GM04504 (cell line): Measurements from ENCODE around the gene CD84.
"Not testable (repeated sequence)": the region's sequence is repeated elsewhere in the genome, so short reads cannot be mapped to it uniquely, and the experiment has no call there.

Source experiments
- DNase-seq: peaks from one replicate; pipeline ENCODE4 v3.0.0-alpha.2; 2012; ENCODE audit warnings: low read depth

CD84 gene

DNA sequence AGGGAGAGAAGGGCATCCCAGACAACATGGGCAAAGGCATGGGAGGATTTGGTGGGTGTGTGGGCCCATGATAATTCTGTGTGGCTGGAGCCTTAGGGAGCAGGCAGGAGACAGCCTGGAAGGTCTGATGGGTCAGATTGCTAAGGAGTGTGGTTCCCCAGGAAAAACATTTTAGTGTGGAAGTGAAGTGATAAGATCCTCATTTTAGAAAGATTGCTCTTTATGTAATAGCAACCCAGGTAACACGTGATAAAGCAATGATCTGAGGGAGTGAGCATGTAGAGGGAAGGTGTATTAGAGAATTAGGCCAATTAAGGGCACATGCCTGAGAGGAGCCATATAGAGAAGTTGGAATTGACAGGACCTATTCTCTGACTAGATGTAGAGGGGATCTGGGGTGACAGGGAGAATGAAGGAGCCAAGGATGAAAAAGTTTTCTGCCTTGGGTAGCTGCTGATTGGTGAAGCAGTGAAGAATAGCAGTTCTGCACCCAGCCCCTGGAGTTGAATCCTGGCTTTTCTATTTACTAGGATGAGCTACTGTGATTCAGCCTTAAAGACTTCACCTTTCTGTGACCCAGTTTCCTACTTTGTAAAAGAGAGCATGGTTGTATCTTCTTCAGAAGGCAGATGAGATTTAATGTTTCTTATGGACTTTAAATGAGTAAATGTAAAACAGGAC lies 37.5 kb downstream of the CD84 start:
- no peak for DNase-seq

GRCh38 chr1:160540859-160541233 lies 38.5 kb downstream of the CD84 start:
- DNase-seq, result no peak

- DNase-seq, result no peak
These were observed 39.1 kb downstream of the CD84 start for GRCh38 chr1:160539990-160540858.

GRCh38 chr1:160539684-160539989 lies 39.7 kb downstream of the CD84 start:
- no peak for DNase-seq

DNA sequence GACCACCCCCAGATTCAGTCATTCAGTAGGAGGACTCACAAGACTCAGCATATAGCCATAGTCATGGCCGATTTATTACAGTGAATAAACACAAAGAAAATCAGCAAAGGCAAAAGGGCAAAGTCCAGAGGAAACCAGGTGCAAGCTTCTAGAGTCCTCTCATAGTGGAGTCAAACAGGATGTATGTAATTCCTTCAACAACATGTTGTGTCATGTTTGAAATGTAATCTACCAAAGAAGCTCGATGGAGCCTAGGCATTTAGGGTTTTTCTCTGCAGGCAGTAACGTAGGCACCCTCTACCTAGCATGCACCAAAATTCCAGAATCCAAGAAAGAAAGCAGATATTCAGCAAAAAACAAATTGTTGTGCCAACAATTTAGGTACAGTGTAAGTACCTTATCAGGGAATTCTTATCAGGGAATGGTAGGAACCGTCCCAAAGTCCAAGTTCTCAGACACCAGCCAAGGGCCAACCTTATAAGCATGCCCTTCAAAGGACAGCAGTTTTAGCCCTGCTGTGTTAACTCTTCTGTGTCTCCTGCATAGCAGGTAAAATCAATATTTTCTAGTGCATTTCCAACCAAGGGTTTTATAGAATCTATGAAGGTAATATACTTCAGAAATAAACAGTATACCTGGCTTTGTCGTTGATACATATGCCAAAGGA lies 40.2 kb downstream of the CD84 start:
- no peak for DNase-seq

DNA sequence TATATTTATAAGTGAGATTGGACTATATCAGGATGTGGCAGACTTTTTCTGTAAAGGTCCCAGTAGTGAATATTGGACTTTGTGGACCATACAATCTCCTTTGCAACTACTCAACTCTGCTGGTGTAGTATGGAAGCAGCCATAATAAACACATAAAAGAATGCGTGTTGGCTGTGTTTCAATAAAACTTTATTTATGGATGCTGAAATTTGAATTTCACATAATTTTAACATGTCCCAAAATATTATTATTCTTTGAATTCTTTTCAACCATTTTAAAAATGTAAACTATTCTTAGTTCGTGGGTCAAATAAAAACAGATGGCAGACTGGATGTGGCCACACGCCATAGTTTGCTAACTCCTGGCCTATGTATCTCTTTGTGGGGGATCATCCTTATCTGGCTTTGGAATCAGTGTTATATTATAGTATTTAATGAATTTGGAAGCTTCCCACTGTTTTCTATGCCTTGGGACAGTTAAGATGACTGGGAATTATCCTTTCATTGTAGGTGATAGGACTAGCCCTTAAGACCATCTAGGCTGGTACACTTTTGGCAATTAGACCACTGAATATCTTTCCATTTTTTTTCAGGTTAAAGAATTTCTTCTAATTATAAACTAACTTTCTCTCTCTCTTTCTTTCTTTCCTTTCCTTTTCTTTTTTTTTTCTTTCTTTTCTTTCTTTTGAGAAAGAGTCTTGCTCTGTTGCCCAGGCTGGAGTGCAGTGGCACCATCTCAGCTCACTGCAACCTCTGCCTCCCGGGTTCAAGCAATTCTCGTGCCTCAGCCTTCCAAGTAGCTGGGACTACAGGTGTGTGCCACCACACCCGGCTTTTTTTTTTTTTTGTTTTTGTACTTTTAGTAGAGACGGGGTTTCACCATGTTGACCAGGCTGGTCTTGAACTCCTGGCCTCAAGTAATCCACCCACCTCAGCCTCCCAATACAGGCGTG lies 41.3 kb downstream of the CD84 start:
- DNase-seq, result no peak

DNA sequence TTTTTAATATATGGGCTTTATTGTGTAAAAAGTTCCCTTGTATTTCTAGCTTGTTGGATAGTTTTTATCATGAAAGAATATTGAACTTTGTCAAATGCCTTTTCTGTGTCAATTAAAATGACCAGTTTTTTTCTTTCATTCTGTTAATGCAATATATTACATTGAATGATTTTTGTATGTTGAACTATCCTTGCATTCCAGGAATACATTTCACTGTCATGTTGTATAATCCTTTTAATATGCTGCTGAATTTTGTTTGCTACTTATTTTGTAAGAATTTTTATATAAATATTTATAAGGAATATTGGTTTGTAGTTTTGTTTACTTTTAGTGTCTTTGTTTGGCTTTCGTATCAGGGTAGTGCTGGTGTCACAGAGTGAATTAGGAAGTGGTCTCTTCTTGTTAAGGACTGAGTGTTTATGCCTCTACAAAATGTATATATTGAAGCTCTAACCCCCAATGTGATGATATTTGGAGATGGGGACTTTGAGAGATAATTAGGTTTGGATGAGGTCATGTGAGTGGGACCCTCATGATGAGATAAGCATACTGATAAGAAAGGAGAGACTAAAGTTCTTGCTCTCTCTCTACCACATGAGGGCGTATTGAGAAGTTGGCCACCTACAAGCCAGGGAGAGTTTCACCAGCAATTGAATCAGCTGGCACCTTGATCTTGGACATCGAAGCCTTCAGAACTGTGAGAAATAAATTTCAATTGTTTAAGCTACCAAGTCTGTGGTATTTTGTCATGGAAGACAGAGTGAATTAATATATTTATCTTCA lies 44.3 kb downstream of the CD84 start:
- DNase-seq, result no peak

DNA sequence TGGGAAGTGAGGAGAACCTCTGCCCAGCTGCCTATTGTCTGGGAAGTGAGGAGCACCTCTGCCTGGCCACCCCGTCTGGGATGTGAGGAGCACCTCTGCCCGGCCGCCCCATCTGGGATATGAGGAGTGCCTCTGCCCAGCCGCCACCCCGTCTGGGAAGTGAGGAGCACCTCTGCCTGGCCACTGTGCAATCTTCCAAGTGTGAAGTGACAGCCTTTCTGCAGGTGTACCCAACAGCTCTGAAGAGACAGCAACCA lies 46.8 kb downstream of the CD84 start:
- DNase-seq, result not testable (repeated sequence)

DNA sequence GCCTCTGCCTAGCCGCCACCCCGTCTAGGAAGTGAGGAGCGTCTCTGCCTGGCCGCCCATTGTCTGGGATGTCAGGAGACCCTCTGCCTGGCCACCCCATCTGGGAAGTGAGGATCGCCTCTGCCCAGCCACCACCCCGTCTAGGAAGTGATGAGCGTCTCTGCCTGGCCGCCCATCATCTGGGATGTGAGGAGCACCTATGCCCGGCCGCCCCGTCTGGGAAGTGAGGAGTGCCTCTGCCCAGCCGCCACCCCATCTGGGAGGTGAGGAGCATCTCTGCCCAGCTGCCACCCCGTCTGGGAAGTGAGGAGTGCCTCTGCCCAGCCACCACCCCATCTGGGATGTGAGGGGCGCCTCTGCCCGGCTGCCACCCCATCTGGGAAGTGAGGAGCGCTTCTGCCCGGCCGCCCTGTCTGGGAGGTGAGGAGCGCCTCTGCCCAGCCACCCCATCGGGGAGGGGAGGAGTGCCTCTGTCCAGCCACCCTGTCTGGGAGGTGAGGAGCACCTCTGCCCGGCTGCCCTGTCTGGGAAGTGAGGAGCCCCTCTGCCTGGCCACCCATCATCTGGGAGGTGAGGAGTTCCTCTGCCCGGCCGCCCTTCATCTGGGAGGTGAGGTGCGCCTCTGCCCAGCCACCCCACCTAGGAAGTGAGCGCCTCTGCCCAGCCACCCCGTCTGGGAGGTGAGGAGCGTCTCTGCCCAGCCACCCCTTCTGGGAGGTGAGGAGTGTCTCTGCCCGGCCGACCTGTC lies 47.3 kb downstream of the CD84 start:
- DNase-seq, result not testable (repeated sequence)

DNA sequence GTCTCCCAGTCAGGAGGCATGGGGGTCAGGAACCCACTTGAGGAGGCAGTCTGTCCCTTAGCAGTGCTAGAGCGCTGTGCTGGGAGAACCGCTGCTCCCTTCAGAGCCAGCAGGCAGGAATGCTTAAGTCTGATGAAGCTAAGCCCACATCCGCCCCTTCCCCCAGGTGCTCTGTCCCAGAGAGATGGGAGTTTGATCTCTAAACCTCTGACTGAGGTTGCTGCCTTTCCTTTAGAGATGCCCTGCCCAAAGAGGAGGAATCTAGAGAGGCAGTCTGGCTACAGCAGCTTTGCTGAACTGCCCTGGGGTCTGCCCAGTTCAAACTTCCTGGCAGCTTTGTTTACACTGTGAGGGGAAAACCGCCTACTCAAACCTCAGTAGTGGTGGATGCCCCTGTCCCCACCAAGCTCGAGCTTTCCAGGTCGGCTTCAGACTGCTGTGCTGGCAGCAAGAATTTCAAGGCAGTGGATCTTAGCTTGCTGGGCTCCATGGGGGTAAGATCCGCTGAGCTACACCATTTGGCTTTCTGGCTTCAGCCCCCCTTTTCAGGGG lies 49.8 kb downstream of the CD84 start:
- not testable (repeated sequence) for DNase-seq

DNA sequence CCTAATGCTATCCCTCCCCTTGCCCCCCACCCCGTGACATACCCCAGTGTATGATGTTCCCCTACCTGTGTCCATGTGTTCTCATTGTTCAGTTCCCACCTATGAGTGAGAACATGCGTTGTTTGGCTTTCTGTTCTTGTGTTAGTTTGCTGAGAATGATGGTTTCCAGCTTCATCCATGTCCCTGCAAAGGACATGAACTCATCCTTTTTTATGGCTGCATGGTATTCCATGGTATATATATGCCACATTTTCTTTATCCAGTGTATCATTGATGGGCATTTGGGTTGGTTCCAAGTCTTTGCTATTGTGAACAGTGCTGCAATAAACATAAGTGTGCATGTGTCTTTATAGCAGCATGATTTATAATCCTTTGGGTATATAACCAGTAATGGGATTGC lies 55.5 kb downstream of the CD84 start:
- DNase-seq, result not testable (repeated sequence)

GRCh38 chr1:160522622-160523345 lies 56.5 kb downstream of the CD84 start, which contains the start of gene SLAMF6:
Gene SLAMF6, minus strand, starts transcription at chr1:160523255. Its CDS starts 63 bp downstream, at chr1:160523192.
- DNase-seq, result no peak

- DNase-seq, result no peak
These were observed 57.2 kb downstream of the CD84 start for GRCh38 chr1:160522136-160522535.

DNA sequence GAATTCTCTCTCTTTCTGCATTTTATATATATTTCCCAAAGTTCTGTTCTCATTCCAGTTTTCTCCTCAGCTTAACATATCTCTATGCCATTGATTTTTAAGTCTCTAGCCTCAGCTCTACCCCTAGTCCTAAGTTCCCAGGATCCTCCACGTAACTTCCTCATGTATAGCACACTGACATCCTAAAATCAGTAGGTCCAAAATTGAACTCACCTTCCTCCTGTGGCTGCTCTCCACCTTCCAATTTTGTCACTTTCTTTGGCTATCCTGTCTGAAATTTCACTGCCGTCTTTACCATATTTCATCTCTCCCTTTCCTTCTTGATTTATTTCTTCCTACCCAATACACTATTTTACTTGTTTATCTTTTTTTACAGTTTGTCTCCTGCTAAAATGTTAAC lies 57.7 kb downstream of the CD84 start:
- DNase-seq, result no peak

DNA sequence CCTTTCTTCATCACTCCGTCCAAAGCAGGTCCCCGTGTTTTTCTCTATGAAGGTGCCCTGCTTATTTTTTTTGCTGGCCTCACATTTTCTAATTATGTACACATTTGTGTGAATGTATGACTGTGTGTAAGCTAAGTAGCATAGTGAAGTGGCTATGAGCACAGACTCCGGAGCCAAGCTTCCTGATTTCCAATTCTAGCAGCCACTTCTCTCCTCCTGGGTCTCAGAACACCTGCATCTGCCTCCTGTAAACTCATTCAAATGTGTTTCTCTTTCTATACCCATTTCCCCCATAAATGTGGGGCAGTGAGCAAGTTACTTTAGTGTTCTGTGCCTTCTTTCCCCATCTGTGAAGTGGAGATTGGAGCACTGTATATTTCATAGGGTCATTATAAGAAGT lies 58.3 kb downstream of the CD84 start:
- no peak for DNase-seq

DNA sequence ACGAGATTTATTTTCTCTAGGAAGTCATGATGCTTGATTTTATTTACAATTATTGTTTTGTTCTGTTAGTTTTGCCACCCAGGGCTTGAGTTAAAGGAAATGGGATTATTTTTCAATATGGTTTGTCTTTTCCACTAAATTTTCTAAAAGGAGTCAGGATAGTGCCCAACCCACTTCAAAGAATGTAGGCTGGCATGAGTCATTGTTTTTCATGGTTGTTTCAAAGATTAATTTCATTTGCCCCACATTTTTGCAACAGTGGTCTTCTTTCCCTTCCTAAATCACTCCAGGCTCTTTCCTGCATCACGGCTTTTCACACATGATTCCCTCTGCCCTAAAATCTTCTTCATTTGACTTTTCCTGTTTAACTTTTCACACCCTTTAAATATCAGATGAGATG lies 58.7 kb downstream of the CD84 start:
- DNase-seq, result no peak

DNA sequence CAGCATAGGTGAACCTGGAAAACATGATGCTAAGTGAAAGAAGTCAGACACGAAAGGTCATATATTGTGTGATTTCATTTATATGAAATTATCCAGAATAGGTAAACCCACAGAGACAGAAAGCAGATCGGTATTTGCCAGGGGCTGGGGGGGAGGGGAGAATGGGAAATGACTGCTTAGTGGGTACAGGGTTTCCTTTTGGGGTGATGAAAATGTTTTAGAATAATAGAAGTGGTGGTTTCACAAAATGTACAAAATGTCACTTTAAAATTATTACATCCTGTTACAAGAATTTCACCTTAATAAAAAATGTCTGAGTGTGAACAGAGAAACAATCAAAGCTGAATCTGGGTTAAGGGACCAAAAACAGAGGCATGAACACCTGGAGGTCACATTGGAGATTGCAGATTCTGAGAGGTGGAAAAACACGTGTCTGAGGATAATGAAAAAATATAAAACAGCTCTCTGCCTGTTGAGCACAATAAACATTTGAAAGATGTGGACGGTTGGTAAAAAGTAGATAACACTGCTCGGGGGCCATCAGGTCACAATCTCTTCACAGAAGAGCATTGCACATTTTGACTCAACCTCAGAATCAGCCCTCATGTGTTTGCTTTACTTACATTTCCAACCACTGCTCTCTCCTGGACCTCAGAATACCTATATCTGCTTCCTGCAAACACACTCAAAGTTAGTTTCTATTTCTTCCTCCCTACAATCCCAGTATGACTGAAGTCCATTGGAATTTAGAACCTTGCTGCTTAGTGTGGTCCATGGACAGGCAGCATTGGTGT lies 59.5 kb downstream of the CD84 start:
- no peak for DNase-seq

GRCh38 chr1:160517519-160517918 lies 61.8 kb downstream of the CD84 start:
- not testable (repeated sequence) for DNase-seq

DNA sequence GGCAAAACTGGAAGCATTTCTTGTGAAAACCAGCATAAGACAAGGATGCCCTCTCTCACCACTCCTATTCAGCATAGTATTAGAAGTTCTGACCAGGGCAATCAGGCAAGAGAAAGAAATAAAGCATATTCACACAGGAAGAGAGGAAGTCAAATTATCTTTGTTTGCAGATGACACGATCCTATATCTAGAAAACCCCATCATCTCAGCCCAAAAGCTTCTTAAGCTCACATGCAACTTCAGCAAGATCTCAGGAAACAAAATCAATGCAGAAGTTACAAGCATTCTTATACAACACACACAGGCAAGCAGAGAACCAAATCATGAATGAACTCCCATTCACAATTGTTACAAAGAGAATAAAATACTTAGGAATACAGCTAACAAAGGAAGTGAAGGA lies 63.4 kb downstream of the CD84 start:
- not testable (repeated sequence) for DNase-seq
